ENCODE results near the gene MIF4GD. TPM values are rescaled to one million over a fixed set of nuclear protein-coding genes. Genes with fewer than 3 reads are reported as not detected.
A peak's percentile ranks its signal among the peaks of the same experiment; 100 is the strongest.

The MIF4GD gene
- total and polyA plus RNA-seq, 10 of the 15 experiments (the other 5 are each of a cell fraction or from before 2014, with no cell fraction given): 22.8 to 96.2 (median 60.1) TPM

- no peak; the same call in 1 of the 2 replicates for TF ChIP-seq SMC3 (IDR thresholded peaks at IDR 0.05; ENCODE audit: borderline replicate concordance, low read length)
- no peak for TF ChIP-seq IRF3 (IDR thresholded peaks at IDR 0.05)
- TF ChIP-seq JUND (IDR thresholded peaks at IDR 0.05; ENCODE audit: low read depth, low read length): no peak
- no peak for TF ChIP-seq ATF7 (IDR thresholded peaks at IDR 0.05; ENCODE audit: low read depth)
- no peak; the same call in 1 of the 2 replicates for TF ChIP-seq SPI1 (IDR thresholded peaks at IDR 0.05; ENCODE audit: borderline replicate concordance, insufficient read depth, low read depth, low read length)
- peak; percentile 95 for TF ChIP-seq CREM (IDR thresholded peaks at IDR 0.05; ENCODE audit: low read depth)
- no peak for TF ChIP-seq MYB (IDR thresholded peaks at IDR 0.05; ENCODE audit: borderline replicate concordance, low read depth, low read length)
- TF ChIP-seq RUNX3 (IDR thresholded peaks at IDR 0.05; ENCODE audit: low read length): 0 out of 2 replicates have a peak, but pooled peaks have one; percentile 34
- TF ChIP-seq ZNF592 (IDR thresholded peaks at IDR 0.05): peak; percentile 87; the same call in 1 of the 2 replicates
- TF ChIP-seq BRCA1 (IDR thresholded peaks at IDR 0.05; ENCODE audit: low read depth, low read length): no peak
- TF ChIP-seq EZH2 (IDR thresholded peaks at IDR 0.05; ENCODE audit: borderline replicate concordance, control insufficient read depth, low read depth, low read length): no peak
- TF ChIP-seq MLLT1 (IDR thresholded peaks at IDR 0.05): no peak
- TF ChIP-seq IKZF2 (IDR thresholded peaks at IDR 0.05): no peak
- no peak for TF ChIP-seq ESRRA (IDR thresholded peaks at IDR 0.05; ENCODE audit: low read length)
- no peak for TF ChIP-seq RBBP5 (conservative IDR thresholded peaks at IDR 0.05)
- peak; percentile 9; the same call in 1 of the 2 replicates for TF ChIP-seq TAF1 (IDR thresholded peaks at IDR 0.05; ENCODE audit: borderline replicate concordance, low read depth, low read length)
- TF ChIP-seq SREBF1 (IDR thresholded peaks at IDR 0.05; ENCODE audit: low read length): no peak
- TF ChIP-seq BCLAF1 (IDR thresholded peaks at IDR 0.05): 0 out of 2 replicates have a peak, but pooled peaks have one; percentile 38
- no peak for TF ChIP-seq RFX5 (IDR thresholded peaks at IDR 0.05; ENCODE audit: low read depth, low read length)
- TF ChIP-seq SRF (IDR thresholded peaks at IDR 0.05; ENCODE audit: low read depth in 2 of 2, low read length in 2 of 2): peak in 1 of 2 experiments; percentile 75; a peak in 2 of 4 replicates
- TF ChIP-seq SIX5 (IDR thresholded peaks at IDR 0.05; ENCODE audit: low read depth, low read length, severe bottlenecking): peak; percentile 32
Observed at GRCh38 chr17:75271233-75271954, 363 bp upstream of the MIF4GD start (continued).
